ENCODE results near the gene LRIG2.
"Not testable (repeated sequence)": the region's sequence is repeated elsewhere in the genome, so short reads cannot be mapped to it uniquely, and the experiment has no call there.

- not testable (repeated sequence) for TF ChIP-seq CTCF (IDR thresholded peaks at IDR 0.05; ENCODE audit: low read depth, low read length); EZH2phosphoT487 (IDR thresholded peaks at IDR 0.05; ENCODE audit: low read depth)
Observed at GRCh38 chr1:113063456-113063855, 9.5 kb upstream of the LRIG2 start.
